ENCODE results near the gene PNCK.

Gene PNCK

DNA sequence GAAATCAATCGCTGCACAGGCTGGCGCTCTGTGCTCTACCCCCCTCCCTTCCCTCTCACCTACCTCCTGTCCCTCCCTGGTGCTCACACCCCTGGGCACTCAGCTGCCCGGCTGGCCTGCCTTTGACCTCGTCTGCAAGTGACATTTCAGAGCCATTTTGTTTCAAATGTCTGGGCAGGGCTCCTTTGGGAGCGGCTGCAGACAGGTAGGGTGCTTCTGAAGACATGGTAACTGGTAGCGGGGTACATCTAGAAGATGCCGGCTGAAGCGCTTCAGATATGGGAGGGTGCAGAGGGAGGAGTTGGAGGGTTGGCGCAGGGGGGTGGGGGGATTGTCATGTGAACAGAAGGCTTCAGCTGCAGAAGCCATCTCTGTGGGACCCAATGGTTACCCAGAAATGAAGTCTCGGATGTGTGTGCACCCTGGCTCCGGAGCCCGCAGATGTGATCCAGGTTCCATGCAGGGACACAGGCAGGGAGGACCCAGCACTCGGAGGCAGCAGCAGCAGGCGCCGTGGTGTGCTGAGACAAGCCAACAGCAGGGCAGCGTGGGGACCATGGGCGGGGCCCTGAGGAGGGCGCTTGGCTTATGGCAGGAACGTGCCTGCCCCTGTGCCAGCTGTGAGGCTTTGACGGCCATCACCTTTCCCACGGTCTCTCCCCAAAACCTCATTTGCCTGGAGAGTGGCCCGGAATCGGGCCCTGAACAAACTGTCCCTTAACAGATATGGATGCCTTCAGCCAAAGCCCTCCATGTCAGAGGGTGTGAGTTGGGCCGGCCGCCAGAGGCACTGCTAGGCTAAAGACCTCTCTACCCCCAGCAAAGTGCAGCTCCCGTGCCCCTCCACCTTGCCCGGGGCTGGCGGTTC lies 34.2 kb downstream of the PNCK start:
- no peak for DNase-seq

DNA sequence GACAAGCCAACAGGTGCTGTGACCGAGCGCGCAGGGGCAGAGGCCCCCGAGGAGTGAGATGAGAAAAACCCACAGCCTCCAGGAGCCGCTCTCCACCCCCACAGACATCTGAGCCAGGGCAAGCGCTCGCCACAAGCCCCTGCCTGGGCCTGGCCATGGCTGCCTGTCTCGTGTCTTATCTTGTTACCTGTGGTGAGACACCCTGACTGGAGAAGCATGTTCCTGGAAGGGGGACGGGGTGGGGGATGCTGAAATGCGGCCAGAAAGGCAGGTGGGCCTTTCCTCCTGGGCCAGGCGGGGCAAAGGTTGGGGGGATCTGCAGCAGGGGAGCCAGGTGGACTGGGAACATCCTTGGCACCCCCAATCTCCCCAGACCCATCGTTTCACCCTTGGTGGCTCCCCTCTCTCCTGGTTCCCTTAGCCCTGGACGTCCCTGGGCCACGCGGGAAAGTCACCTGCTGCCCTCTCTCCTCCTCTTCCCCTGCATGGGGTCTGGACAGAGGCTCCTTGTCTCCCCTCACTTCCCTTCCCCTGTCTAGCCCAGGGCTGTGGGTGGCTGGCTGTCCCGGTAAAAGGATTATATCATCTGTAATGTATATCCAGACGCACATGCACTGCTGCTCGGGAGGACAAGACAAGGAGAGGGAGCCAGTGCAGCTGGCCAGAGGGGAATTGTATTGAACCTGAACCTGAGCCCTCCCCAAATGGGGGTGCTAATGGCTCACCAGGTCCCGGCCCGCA lies 35.0 kb downstream of the PNCK start:
- DNase-seq, result no peak

DNA sequence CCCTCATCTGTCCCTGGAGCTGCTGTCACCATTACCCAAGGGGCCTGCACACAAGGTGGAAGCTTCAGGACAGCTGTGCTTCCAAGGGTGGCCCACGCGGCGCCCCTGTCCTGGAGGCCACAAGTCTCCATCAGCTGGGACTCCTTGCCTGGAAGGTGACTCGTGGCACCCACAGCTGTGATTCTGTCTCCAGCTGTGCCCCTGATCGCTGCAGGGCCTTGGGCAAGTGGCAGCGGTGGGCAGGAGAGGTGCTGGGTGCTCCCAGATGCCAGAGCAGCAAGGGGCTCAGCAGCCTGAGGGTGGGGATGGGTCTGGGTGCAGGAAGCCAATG lies 35.6 kb downstream of the PNCK start:
- no peak for DNase-seq

DNA sequence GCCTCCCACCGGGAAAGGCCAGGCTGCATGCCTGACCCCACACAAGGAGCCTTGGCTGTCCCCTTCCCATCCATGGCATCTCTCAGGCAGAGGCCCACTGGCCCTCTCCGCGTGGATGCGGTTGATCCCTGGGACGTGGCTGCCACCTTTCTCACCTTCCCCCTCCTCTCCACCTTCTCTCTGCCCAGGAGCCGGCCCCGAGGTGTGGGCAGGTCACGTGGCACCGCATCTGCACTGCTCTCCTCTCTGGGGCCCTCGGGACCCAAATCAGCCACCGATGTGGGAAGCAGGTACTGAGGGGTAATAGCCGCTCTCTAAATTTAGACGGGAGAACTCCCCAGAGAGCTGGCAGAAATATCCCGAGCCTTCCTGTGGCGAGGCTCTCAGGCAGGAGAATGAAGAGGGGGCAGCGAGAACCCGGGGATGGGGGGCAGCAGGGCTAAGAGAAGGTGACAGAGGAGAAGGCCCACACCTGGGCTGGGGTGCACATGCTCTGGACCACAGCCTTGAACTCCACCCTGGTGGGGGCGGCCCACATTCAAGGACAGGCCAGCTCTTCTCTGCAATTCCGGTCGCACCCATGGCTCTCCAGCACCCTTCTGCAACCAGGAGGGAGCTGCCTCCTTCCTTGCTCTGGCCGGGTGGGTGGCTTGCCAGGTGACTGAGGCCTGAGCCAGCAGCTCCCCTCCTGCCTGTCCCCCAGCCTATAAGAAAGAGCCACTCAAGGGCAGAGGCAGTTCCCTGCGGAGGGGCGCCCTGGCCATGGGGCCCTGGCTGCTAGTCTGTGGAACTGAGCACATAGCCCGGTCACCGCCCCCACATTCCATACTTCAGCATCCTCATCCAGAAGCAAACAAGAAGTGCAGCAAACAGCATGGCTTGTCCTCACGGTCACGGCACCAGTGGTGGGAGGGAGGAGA lies 36.2 kb downstream of the PNCK start:
- no peak for DNase-seq

DNA sequence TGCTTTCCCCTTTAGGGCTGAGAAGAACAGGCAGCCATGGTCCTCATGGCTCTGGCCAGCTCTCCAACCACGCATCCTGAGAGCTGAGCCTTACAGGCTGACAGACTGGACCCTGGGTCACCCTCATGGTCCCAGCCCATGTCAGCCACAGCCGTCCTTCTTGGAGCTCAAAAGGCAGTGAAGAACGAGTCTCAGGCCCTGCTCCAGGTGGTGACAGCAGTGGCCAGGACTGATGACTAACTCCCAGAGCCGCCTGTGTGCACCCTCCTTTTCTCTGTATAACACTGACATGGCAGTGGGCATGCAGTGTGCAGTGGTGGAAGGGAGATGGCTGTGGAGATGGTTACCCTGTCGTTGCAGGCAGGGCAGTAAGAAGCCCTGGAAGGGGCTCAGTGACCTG lies 36.9 kb downstream of the PNCK start:
- no peak for DNase-seq

DNA sequence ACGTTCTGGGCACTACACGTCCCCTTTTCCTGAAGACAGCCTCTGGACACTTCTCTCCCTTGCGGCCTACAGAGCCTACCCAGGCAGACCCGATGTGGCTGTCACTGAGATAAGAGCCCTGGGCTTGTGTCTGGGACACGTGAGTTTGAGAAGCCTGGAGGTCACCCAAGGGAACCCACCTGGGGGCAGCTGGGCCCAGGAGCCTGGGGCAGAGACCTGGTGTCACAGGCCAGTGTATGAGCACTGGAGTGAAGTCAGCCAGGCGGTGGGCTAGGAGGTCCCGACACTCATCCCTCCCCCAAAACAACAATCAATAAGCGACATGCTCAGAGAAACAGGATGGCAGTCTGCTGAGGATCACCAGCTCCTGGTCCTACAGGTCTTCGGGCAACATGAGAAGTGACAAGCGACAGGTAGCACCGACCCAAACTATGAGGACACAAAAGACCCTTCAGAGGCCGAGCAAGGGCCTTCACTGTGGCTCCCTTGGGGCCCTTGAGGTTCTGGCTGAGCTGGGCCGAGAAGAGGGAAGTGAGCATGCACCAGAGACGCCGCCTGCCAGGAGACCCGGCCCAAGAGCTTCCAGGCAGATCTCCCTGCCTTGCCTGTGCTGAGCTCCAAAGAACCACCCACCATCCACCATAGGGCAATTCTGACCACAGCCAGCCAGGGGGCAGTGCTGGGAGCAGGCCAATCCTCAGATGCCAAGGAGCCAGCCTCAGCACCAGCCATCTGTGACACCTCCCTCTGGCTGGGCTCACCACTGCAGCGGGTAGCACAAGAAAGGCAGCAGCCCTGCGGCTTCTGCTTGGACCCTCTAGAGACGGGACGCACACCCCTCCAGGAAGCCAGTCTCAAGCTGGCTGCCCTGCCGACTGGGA lies 37.6 kb downstream of the PNCK start:
- no peak for DNase-seq

DNA sequence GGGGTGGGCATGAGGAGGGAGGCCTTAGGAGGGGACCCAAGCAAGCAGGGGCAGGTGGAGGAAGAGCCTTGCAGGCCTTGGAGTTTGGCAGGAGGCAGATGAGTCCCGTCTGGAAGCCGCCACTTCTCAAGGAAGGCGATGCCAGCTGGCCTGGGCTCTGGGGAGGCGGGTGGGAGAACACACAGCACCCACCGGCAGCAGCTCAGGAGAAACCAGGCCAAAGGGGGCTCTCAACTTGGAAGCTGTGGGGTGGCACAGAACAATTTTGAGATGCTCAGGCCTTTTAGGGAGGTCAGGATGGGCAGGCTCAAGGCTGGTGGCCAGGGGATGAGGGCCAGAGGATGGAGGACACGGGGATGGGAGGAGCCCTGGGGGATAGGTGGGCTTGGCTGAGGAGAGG lies 38.2 kb downstream of the PNCK start:
- no peak for DNase-seq

DNA sequence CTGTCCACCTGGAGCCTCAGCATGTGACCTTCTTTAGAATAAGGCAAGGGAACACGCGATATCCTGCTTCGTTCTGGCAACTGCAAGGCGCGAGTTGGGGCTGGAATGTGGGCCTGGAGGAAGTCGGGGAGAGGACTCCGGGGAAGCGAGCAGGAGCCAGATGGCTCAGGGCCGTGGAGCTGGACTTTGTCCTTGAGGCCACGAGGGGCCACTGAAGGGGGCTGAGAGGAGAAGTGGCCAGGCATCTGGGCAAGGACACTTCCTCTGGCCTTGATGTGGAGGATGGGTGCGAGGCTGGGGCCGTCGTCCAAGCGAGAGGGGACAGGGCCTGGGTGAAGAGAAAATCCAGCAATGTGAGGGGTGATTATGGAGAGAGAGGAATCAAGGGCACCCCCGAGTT lies 38.8 kb downstream of the PNCK start:
- DNase-seq, result no peak

DNA sequence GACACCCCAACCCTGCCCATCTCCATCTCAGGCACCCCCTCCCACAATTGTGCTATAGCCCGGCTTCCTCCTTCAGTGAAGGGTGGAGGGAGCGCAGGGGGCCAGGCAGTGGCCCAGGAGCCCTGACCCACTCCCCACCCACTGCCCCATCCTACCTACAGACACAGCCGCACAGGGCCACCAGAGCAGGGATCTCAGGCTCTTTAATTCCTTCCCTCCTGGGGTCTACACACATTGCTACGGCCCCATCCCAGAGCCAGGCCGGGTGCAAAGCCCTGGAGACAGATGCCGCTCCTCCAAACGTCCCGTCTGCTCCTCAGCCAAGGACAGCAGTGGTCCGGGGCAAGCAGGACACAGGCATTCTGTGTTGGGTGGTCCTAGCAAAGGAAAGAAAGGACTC lies 39.4 kb downstream of the PNCK start:
- DNase-seq, result no peak

DNA sequence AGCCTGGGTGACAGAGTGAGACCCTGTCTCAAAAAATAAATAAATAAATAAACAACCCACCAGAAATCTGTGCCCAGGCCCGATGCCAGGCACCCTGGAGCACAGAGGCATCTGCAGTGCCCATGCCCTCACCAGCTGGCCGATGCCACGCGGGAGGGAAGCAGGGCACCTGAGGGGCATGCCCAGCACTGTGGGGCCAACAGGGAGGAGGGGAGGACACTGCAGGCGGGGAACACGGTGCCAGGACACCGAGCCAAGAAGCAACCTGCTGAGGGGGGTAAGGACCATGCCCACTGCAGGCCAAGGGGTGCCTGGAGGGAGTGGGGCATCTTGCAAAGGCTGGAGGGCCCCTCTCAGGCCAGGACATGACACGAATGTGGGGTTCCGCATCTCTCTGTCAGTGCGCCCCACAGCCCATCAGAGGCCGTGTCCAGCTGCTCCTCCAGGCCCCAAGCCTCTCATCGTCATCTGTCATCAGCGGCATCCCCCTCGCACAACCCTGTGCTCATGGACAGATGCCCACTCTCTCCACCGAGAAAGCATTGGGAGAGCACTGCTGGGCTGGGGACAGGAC lies 39.9 kb downstream of the PNCK start:
- no peak for DNase-seq

DNA sequence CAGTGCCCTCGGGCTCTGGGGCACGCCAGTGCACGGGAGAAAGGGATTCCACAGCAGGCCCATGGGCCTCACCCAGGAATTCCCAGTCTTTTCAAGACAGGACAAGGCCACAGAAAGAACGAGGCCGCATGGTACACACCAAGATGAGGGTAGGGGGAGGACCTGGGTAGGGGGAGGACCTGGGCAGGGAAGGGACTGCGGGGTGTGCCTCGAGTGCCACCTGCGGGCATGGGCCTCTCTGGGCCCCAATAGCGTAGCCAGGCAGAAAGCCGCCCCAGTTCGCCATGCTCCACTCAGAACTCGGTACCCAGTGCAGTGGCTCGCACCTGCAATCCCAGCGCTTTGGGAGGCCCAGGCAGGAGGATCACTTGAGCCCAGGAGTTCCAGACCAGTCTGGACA lies 40.6 kb downstream of the PNCK start:
- no peak for DNase-seq

DNA sequence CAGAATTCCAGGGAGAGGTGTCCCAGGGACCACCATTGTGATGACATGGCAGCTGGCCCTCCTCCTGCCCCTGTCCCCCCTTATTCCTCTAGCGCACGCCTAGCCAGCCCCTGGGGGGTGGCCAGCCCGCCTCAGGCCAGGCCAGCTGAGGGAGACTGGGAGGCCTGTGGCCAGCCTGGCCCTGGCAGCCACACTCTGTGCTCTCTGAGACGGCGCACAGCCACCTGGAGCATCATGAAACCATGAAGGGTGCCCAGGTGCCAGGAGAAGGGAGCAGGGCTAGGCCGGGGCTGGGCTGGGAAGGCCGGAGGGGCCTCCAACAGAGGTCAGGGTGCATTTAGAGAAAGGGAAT lies 41.0 kb downstream of the PNCK start:
- DNase-seq, result no peak

DNA sequence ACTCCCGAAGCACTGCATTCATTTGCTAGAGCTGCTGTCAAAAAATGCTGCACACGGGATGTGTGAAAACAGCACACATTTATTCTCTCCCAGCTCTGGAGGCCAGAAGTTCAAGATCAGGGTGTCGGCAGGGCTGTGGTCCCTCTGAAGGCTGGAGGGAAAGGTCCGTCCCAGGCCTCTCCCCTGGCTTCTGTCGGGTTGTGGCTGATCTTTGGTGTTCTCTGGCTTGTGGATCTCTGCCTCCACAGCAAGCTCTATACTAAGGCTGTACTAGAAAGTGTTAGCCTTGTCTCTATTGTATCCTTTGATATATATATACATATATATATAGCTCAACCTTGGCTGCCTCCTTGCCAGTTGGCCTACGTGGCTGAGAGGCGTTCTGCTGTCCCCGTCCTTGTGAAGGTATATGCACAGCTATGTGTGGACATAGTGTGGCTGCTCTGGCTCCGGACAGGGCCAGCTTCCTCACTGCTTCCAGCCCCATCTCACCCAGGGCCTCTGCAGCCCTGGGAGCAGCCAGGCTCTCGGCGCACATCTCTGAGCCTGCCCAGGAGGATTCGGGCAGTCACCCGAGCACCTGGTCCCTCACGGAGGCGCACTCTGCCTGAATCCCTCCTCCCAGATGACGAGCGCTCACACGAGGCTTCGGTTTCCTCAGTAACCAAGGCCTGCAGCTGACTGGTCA lies 41.6 kb downstream of the PNCK start:
- DNase-seq, result no peak

DNA sequence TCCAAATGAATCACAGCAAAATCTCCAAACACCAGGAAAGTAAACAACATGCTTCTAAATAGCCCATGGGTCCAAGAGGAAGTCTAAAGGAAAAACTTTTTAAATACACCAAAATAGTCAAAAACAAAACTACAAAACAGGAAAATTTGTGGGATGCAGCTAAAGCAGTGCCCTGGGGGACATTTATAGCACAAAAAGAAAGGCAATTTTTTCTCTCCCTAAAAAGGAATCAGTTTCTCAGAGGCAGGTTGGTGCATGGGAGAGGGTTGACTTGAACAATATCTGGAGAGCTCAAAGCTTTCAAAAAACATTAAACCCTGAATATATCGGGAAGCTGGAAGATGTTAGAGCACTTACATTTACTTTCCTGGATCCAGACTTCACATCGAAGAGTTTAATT lies 42.3 kb downstream of the PNCK start:
- DNase-seq, result no peak

DNA sequence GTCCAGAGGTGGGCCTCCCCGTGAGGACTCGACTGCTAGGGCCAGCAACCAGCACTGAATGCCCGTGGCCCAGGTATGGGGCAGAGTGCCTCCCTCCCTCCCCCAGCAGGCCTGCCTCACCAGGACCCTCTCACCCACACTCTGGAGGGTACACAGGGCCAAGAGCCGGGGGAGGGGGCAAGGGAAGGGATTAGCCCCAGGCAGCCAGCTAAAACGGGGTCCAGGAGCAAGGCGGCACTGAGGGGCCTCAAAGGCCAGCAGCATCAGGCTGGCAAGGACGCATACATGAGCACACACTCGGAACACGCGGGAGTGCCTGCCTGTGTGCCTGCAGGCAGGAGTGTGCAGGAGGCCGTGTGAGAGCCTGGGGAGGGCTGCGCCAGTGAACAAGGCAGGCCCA lies 44.9 kb downstream of the PNCK start:
- no peak for DNase-seq

DNA sequence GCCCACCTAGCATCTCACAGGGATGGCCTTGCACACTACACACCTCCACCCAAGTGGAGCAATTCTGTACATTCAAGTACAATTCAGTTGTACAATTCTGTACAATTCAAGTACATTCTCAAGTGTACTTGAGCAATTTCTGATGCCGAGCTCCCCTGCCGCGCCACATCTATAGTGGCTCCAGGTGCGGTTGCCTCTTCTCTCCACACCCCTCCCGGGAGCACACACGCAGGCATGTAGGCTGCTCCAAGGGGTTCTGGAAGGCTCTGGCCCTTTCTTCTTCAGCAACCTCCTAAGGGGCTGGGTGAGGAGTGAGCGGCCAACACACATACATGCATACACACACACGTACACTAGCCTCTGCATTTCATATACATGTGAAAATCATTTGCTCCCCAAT lies 45.5 kb downstream of the PNCK start:
- DNase-seq, result no peak

DNA sequence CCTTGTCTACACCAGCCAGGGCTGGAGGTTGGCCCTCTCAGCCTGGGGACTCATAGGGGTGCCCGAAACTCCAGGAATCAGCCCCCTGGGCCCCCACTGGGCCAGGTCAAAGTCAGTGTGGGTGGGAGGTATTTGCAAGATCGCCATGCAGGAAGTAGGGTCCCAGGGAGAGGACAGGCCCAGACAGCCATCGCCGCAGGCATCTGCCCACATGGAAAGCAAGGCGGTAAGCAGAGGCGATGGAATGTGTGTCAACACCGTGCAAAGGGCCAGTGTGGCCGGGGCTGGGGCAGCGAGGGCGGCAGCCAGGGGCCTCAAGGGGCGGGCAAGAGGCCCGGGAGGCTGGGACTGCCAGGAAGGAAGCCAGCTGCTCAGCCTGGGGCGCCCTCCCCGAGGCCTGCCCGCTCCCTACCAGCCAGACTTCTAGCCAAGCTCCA lies 45.9 kb downstream of the PNCK start:
- DNase-seq, result no peak

DNA sequence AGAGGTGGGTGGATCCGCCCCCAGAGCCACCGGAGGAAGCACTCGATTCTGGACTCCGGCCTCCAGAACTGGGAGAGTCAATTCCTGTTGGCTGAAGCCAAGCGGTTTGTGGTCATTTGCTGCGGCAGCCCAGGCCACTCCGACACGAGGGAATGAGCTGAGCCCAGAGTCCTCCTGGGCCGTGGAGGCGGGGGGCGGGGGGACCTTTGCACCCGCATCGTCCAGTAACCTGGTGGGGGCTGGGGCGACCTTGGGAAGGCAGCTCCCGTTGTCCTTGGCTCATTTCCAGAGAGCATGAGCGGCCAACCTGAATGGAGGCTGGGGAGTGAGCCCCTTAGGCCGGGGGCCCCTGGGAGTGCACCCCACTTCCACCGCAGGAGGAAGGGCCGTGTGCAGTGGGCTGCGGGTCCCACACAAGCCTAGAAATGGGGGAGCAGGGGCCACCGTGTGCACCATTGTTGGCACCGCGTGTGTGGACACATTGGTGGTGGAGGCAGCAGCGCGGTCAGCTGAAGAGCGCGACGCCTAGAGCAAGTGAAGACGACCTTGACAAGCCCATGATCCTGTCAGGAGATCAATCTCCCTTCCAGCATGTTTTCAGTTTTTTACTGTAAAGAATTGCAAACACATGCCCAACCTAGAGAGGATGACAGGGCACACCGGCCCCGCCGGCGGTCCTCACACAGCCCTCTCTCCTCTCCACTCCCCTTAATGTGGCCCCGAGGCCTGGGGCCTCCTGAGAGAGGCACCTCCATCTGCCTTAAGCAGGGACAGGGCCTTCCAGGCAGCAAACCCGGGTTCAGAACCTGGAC lies 46.5 kb downstream of the PNCK start:
- DNase-seq, result no peak

DNA sequence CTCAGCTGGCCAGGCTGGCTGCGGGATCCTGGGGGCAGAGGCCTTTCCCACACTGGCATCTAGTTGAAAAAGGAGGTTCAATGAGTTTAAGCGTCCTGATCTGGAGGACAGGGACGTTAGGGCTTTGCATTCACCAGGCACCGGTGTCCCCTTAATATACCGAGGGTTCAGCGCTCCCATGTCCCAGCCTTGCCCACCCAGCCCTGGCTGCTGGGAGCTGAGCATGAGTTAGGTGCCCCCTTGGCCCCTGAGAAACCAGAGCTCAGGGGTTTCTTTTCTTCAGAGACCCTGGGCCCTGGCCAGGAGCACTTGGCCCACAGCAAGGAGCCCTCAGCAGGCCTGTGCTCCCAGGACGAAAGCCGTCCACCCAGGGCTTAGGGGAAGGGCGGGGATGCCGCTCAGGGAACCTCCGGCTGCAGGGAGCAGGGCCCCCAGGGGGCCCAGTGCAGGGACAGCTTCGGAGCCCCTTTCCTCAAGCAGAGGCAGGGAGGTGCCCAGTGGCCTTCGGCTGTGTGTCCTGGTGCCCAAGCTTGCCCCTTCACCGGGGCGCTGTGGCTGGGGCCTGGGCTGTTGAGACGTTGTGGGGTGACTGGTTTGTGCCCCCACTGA lies 47.5 kb downstream of the PNCK start:
- no peak for DNase-seq

Data from NCI-H1930 (cell line).